Neuronal stem cell (in vitro differentiated cells): Measurements from ENCODE around the gene COG7.
A peak's percentile ranks its signal among the peaks of the same experiment; 100 is the strongest.
"Not testable (repeated sequence)": the region's sequence is repeated elsewhere in the genome, so short reads cannot be mapped to it uniquely, and the experiment has no call there.

ENCODE experiments used
- DNase-seq: peaks from one replicate; pipeline ENCODE4 v3.0.0-alpha.2; 2013; ENCODE audit warnings: low spot score
- H2AFZ ChIP-seq: one replicate; pipeline ENCODE4 v1.6.1; 2013; ENCODE audit warnings: mild to moderate bottlenecking, low read length, inconsistent platforms
- H2AK5ac ChIP-seq: 2 replicates; pipeline ENCODE4 v1.6.1; 2013; ENCODE audit warnings: low read depth, mild to moderate bottlenecking, inconsistent platforms, low read length, moderate library complexity, mixed read lengths
- H2BK120ac ChIP-seq: 2 replicates; pipeline ENCODE4 v1.6.1; 2013; ENCODE audit warnings: low read depth, mild to moderate bottlenecking, inconsistent platforms, low read length, moderate library complexity, mixed read lengths
- H2BK12ac ChIP-seq: one replicate; pipeline ENCODE4 v1.6.1; 2013; ENCODE audit warnings: low read length, inconsistent platforms
- H2BK15ac ChIP-seq: 2 replicates; pipeline ENCODE4 v1.6.1; 2013; ENCODE audit warnings: mild to moderate bottlenecking, low read length, inconsistent platforms, mixed read lengths
- H2BK5ac ChIP-seq: one replicate; pipeline ENCODE4 v1.6.1; 2013; ENCODE audit warnings: inconsistent platforms, mild to moderate bottlenecking, low read length, moderate library complexity
- H3K14ac ChIP-seq: one replicate; pipeline ENCODE4 v1.6.1; 2013; ENCODE audit warnings: low read length, inconsistent platforms
- H3K18ac ChIP-seq: 2 replicates; pipeline ENCODE4 v1.6.1; 2013; ENCODE audit warnings: low read length, inconsistent platforms
- H3K23ac ChIP-seq: 2 replicates; pipeline ENCODE4 v1.6.1; 2013; ENCODE audit warnings: low read depth, mild to moderate bottlenecking, mixed read lengths, low read length, inconsistent platforms; ENCODE audit not compliant: poor library complexity
- H3K27ac ChIP-seq: replicated peaks from 3 replicates; pipeline ENCODE4 v1.5.1; 2013; ENCODE audit warnings: low read length, inconsistent platforms
- H3K27me3 ChIP-seq, 3 experiments: 2 replicates each; pipeline ENCODE4 v1.6.1; 2013; ENCODE audit warnings: low read length in 3 of 3, mild to moderate bottlenecking in 2 of 3, inconsistent platforms in 1 of 3, low read depth in 1 of 3, mixed read lengths in 1 of 3, moderate library complexity in 1 of 3; ENCODE audit not compliant: control insufficient read depth in 3 of 3, insufficient read depth in 3 of 3
- H3K36me3 ChIP-seq, 2 donors: replicated peaks in 1 of 2; 2 replicates each; pipeline ENCODE4 v1.6.1; 2013; ENCODE audit warnings: low read length in 2 of 2; ENCODE audit not compliant: control insufficient read depth in 2 of 2, insufficient read depth in 2 of 2
- H3K4ac ChIP-seq: 2 replicates; pipeline ENCODE4 v1.6.1; 2013; ENCODE audit warnings: inconsistent platforms, mild to moderate bottlenecking, low read length, moderate library complexity
- H3K4me1 ChIP-seq, 2 donors: 1 replicate in 1 of 2; 2 replicates in 1 of 2; pipeline ENCODE4 v1.6.1; 2013; ENCODE audit warnings: low read length in 2 of 2, low read depth in 1 of 2; ENCODE audit not compliant: control insufficient read depth in 2 of 2, insufficient read depth in 1 of 2
- H3K4me2 ChIP-seq: one replicate; pipeline ENCODE4 v1.6.1; 2013; ENCODE audit warnings: mild to moderate bottlenecking, low read length, inconsistent platforms; ENCODE audit not compliant: insufficient read depth, poor library complexity, severe bottlenecking
- H3K4me3 ChIP-seq, 2 donors: 2 replicates each; pipeline ENCODE4 v1.5.1; 2013; ENCODE audit warnings: low read length in 2 of 2, mild to moderate bottlenecking in 2 of 2, inconsistent platforms in 1 of 2, moderate library complexity in 1 of 2
- H3K79me1 ChIP-seq: one replicate; pipeline ENCODE4 v1.6.1; 2013; ENCODE audit warnings: low read depth, mild to moderate bottlenecking, inconsistent platforms, low read length, moderate library complexity
- H3K9ac ChIP-seq: one replicate; pipeline ENCODE4 v1.6.1; 2013; ENCODE audit warnings: mild to moderate bottlenecking, low read depth, low read length, inconsistent platforms; ENCODE audit not compliant: poor library complexity
- H3K9me3 ChIP-seq, 2 donors: replicated peaks in 1 of 2; 2 replicates each; pipeline versions ENCODE3 to v1.6.1; 2013; ENCODE audit warnings: low read length in 2 of 2, mild to moderate bottlenecking in 2 of 2, inconsistent platforms in 1 of 2, low read depth in 1 of 2, mixed read lengths in 1 of 2, moderate library complexity in 1 of 2; ENCODE audit not compliant: control insufficient read depth in 2 of 2, insufficient read depth in 1 of 2
- H4K8ac ChIP-seq: one replicate; pipeline ENCODE4 v1.6.1; 2013; ENCODE audit warnings: low read depth, mild to moderate bottlenecking, inconsistent platforms, low read length, moderate library complexity
- H4K91ac ChIP-seq: one replicate; pipeline ENCODE4 v1.6.1; 2013; ENCODE audit warnings: low read length, low read depth, mild to moderate bottlenecking, inconsistent platforms; ENCODE audit not compliant: poor library complexity
- WGBS, 2 donors: extraction: QIAGEN DNeasy Blood & Tissue Kit; methylation state at CpG; one replicate each; pipeline ENCODE4 v1.1.7; 2013; ENCODE audit warnings: missing lambda C conversion rate in 2 of 2, mixed read lengths in 1 of 2; ENCODE audit not compliant: insufficient read length in 2 of 2, insufficient replicate concordance in 1 of 2; ENCODE audit errors: extremely low coverage in 2 of 2; 5-methylcytosine and 5-hydroxymethylcytosine counted together

Gene COG7

DNA sequence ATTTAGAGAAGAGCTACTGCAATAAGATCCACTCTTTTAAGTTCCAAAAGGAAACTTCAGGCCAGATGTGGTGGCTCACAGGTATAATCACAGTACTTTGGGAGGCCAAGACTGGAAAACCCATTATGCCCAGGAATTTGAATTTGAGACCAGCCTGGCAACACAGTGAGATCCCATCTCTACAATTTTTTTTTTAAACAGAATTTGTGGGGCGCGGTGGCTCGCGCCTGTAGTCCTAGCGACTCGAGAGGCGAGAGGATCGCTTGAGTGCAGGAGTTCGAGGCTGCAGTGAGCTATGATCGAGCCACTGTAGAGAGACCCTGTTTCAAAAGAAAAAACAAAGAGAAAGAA, 793 bp downstream of the COG7 start:
- no peak overlapping the region for H4K8ac ChIP-seq
- peaks cover 0 to 5% of the 10 kb centered on the region in 2 donors for H3K36me3 ChIP-seq
- no peak overlapping the region for H2BK120ac ChIP-seq
- H2AK5ac ChIP-seq: no peak overlapping the region
- WGBS, 2 donors: no CpG with 5 or more reads among the region's 10 CpGs
- peak overlapping the region; percentile 84 for H2BK5ac ChIP-seq
- DNase-seq: no peak
- H3K4me2 ChIP-seq: peak overlapping the region; percentile 77
- H3K4me3 ChIP-seq: peak overlapping the region; percentile 85 to 89
- no peaks in the 10 kb centered on the region for H3K9me3 ChIP-seq
- no peak overlapping the region for H3K4ac ChIP-seq
- H3K79me1 ChIP-seq: peaks cover 5% of the 10 kb centered on the region
- H3K23ac ChIP-seq: no peak overlapping the region
- H3K4me1 ChIP-seq: peaks cover 0 to 3% of the 10 kb centered on the region in 2 donors
- H2BK15ac ChIP-seq: no peak overlapping the region
- no peak overlapping the region for H3K27ac ChIP-seq
- no peak overlapping the region for H2BK12ac ChIP-seq
- no peak overlapping the region for H3K9ac ChIP-seq
- no peak overlapping the region for H4K91ac ChIP-seq
- peaks cover 0 to 1% (median 0%) of the 10 kb centered on the region in 3 experiments for H3K27me3 ChIP-seq
- H2AFZ ChIP-seq: peak overlapping the region; percentile 99
- no peak overlapping the region for H3K14ac ChIP-seq
- H3K18ac ChIP-seq: no peak overlapping the region

DNA sequence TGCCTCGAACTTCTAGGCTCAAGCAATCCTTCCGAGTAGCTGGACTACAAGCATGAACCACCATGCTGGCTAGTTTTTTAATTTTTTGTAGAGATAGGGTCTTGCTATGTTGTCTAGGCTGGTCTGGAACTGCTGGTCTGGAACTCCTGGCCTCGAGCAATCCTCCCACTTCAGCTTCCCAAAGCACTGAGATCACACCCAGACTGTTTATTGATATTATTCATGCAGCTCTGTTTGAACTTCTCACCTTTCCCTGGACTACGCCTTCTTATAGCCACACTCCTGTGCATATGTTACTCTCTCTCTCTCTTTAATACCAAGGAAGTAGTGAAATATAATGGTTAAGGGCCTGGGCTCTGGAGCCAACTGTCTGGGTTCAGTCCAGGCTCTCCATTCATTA, 4.6 kb downstream of the COG7 start:
- Histone ChIP-seq H3K27me3 (no peaks in the 10 kb centered on the region), H3K18ac (no peak overlapping the region), H2BK15ac (no peak overlapping the region), H3K36me3 (peaks cover 5 to 31% of the 10 kb centered on the region in 2 donors), H3K4me1 (peaks cover 0 to 2% of the 10 kb centered on the region in 2 donors), H3K23ac (no peak overlapping the region), H3K4me3 (no peak overlapping the region), H2BK120ac (no peak overlapping the region), H2BK5ac (no peak overlapping the region), H3K9me3 (no peaks in the 10 kb centered on the region), H3K9ac (no peak overlapping the region), H4K91ac (no peak overlapping the region), H2AFZ (no peak overlapping the region), H3K27ac (no peak overlapping the region), H4K8ac (no peak overlapping the region), H2AK5ac (no peak overlapping the region), H3K4me2 (no peak overlapping the region), H2BK12ac (no peak overlapping the region), H3K79me1 (peaks cover 4% of the 10 kb centered on the region), H3K14ac (no peak overlapping the region), H3K4ac (no peak overlapping the region)
- DNase-seq: no peak
- no CpG with 5 or more reads among the region's 4 CpGs for WGBS, 2 donors

DNA sequence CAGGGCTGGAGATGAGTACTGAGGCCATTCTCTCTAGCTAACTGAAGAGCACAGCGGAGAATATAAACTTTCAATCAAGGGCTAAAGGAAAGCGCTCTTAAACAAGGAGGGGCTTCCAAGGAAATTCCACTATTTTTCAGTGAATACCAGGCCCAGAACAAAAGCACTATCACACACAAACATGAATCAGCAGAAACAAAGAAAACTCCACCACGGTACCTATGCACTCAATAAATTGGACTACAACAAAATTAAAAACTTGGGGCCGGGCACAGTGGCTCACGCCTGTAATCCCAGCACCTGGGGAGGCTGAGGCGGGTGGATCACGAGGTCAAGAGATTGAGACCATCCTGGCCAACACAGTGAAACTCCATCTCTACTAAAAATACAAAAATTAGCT, 15.4 kb downstream of the COG7 start:
- not testable (repeated sequence) for H3K4me2 ChIP-seq, H3K79me1 ChIP-seq, H4K8ac ChIP-seq, H3K14ac ChIP-seq, H2BK5ac ChIP-seq, H3K18ac ChIP-seq, H3K4ac ChIP-seq, DNase-seq, H2AK5ac ChIP-seq, H2BK12ac ChIP-seq, H3K4me3 ChIP-seq, H2AFZ ChIP-seq, H3K4me1 ChIP-seq, H3K23ac ChIP-seq, H3K27me3 ChIP-seq, H3K27ac ChIP-seq, H2BK120ac ChIP-seq, H2BK15ac ChIP-seq, H3K9me3 ChIP-seq, H4K91ac ChIP-seq, H3K9ac ChIP-seq
- WGBS, 2 donors: no CpG with 5 or more reads among the region's 7 CpGs
- peaks cover 15 to 75% of the 10 kb centered on the region in 2 donors for H3K36me3 ChIP-seq

DNA sequence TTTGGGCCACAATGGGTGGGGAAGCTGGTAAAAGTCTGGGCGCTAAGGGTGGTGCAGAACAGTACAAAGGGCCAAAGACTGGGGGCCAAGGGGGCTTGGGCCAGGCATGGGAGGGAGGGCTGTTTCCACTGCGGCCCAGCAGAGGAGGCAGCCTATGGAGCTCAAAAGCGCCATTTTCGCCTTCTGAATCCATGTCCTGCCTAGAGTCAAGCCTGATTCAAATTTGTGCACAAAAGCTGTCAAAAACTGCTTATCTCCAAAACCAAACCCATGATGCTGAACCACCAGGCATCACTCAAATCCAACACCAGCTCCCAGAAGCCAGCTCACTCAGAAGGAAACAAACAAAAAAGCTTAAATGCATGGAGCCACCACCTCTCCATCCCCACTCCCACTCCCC, 16.0 kb downstream of the COG7 start:
- Histone ChIP-seq H3K9me3 (no peaks in the 10 kb centered on the region), H3K4me3 (no peak overlapping the region), H2BK15ac (no peak overlapping the region), H4K91ac (no peak overlapping the region), H2AK5ac (no peak overlapping the region), H3K4me2 (no peak overlapping the region), H4K8ac (no peak overlapping the region), H3K18ac (no peak overlapping the region), H3K27ac (no peak overlapping the region), H3K9ac (no peak overlapping the region), H3K36me3 (peaks cover 14 to 76% of the 10 kb centered on the region in 2 donors), H3K79me1 (no peaks in the 10 kb centered on the region), H3K23ac (no peak overlapping the region), H2BK5ac (no peak overlapping the region), H3K4me1 (no peaks in the 10 kb centered on the region), H3K4ac (no peak overlapping the region), H2BK120ac (no peak overlapping the region), H3K27me3 (no peaks in the 10 kb centered on the region), H3K14ac (no peak overlapping the region), H2BK12ac (no peak overlapping the region), H2AFZ (no peak overlapping the region)
- no CpG with 5 or more reads among the region's 4 CpGs for WGBS, 2 donors
- no peak for DNase-seq
